ENCODE data around the gene MAD1L1. TPM values are rescaled to one million over a fixed set of nuclear protein-coding genes. Genes with fewer than 3 reads are reported as not detected.

Gene MAD1L1
- total RNA-seq, 1 experiment from 2014 or later: 50.8 TPM

DNA sequence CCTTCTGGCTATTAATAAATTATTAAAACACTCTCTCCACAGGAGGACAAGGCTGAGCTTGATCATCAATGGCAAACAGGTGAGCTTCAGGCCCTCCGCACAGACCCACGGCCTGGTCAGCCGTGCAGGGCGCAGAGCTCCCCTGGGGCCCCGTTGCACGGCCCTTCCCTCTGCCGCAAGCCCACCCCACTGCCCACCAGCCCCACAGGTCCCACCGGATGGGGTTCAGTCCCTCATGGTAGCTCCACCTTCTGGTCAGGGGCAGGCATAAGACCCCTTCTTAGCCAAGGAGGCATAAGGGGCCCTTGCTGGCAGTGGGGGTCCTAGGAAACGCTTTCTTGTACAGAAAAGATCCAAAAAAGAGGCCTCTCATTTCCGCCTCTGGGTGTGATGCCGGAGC is 84.6 kb downstream of the MAD1L1 start:
- Histone ChIP-seq H3K27ac (no peak overlapping the region), H3K4me1 (replicated peaks; ENCODE audit: insufficient read depth) (no peaks in the 10 kb centered on the region), H3K36me3 (ENCODE audit: low read depth) (no peaks in the 10 kb centered on the region), H3K9me2 (ENCODE audit: insufficient read depth) (no peaks in the 10 kb centered on the region), H3K4me2 (no peak overlapping the region), H3F3A (ENCODE audit: insufficient read depth, low read depth) (no peaks in the 10 kb centered on the region), H3K79me2 (ENCODE audit: low read depth) (no peaks in the 10 kb centered on the region), H2AFZ (no peak overlapping the region), H4K20me1 (ENCODE audit: insufficient read depth) (peaks cover 18% of the 10 kb centered on the region; the same call in 1 of the 2 replicates), H3K9me3 (ENCODE audit: insufficient read depth, low read depth) (no peaks in the 10 kb centered on the region), H3K4me3 (no peak overlapping the region), H3K27me3 (ENCODE audit: insufficient read depth, low read depth) (no peaks in the 10 kb centered on the region)
- no peak for DNase-seq
- TF ChIP-seq, protein P1, sequence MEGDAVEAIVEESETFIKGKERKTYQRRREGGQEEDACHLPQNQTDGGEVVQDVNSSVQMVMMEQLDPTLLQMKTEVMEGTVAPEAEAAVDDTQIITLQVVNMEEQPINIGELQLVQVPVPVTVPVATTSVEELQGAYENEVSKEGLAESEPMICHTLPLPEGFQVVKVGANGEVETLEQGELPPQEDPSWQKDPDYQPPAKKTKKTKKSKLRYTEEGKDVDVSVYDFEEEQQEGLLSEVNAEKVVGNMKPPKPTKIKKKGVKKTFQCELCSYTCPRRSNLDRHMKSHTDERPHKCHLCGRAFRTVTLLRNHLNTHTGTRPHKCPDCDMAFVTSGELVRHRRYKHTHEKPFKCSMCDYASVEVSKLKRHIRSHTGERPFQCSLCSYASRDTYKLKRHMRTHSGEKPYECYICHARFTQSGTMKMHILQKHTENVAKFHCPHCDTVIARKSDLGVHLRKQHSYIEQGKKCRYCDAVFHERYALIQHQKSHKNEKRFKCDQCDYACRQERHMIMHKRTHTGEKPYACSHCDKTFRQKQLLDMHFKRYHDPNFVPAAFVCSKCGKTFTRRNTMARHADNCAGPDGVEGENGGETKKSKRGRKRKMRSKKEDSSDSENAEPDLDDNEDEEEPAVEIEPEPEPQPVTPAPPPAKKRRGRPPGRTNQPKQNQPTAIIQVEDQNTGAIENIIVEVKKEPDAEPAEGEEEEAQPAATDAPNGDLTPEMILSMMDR (conservative IDR thresholded peaks at IDR 0.05): no peak; the same call in 1 of the 2 replicates
- TF ChIP-seq EZH2 (IDR thresholded peaks at IDR 0.05; ENCODE audit: low read depth): no peak
- ChIA-PET CTCF (no interaction called here), POLR2A (ENCODE audit: unreplicated experiment) (no interaction called here)
- no TSS peak for BruUV-seq (replicated peaks)
- intact Hi-C loops (cut with micrococcal nuclease; ENCODE audit: unreplicated experiment): no loop called here

DNA sequence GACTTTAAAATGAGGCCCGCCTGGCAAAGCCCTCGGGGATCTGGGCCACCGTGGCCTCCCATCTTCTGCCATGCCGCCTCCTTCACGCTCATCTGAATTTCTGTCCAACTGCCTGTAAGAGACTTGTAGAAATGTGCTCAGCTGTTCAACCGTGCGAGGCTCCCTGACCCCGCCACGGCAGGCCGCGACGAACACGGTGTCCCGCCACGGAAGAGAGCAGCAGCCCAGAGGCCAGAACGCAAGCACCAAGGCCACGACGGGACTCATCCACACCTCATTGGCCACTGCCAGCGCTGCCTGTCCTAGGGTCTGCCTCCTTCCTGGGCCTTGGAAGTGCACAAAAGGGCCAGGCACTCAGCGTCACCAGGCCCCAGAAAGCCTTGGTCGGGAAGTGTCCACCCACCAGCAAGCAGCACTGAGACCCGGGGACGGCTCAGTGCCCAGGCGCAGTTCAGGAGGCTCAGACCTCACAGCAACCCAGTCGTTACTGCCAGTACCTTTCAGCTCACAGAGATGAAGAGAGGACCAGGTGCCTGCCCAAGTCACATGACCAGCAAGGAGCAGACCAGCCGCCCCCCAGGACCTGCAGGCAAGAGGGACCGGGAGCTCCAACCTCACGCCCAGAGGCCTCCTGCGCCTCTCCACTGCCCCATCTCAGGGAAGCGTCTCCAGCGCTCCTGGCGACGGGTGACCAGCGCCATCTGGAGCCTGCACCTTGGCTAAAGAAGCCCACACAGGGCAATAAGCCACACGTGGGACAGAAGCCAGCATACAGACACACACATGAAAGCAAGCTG is 85.9 kb downstream of the MAD1L1 start:
- Histone ChIP-seq H3K79me2 (ENCODE audit: low read depth) (no peaks in the 10 kb centered on the region), H3K4me1 (replicated peaks; ENCODE audit: insufficient read depth) (no peaks in the 10 kb centered on the region), H3K9me2 (ENCODE audit: insufficient read depth) (no peaks in the 10 kb centered on the region), H2AFZ (no peak overlapping the region), H3K4me3 (no peak overlapping the region), H4K20me1 (ENCODE audit: insufficient read depth) (peaks cover 6% of the 10 kb centered on the region; the same call in 1 of the 2 replicates), H3K27ac (no peak overlapping the region), H3K4me2 (no peak overlapping the region), H3K36me3 (ENCODE audit: low read depth) (no peaks in the 10 kb centered on the region), H3F3A (ENCODE audit: insufficient read depth, low read depth) (no peaks in the 10 kb centered on the region), H3K27me3 (ENCODE audit: insufficient read depth, low read depth) (no peaks in the 10 kb centered on the region), H3K9me3 (ENCODE audit: insufficient read depth, low read depth) (no peaks in the 10 kb centered on the region)
- no peak for DNase-seq
- TF ChIP-seq, protein P1 (conservative IDR thresholded peaks at IDR 0.05): no peak
- no peak for TF ChIP-seq EZH2 (IDR thresholded peaks at IDR 0.05; ENCODE audit: low read depth)
- BruUV-seq (replicated peaks): no TSS peak
- CTCF ChIA-PET: no interaction called here
- POLR2A ChIA-PET (ENCODE audit: unreplicated experiment): no interaction called here
- intact Hi-C loops (cut with micrococcal nuclease; ENCODE audit: unreplicated experiment): no loop called here

DNA sequence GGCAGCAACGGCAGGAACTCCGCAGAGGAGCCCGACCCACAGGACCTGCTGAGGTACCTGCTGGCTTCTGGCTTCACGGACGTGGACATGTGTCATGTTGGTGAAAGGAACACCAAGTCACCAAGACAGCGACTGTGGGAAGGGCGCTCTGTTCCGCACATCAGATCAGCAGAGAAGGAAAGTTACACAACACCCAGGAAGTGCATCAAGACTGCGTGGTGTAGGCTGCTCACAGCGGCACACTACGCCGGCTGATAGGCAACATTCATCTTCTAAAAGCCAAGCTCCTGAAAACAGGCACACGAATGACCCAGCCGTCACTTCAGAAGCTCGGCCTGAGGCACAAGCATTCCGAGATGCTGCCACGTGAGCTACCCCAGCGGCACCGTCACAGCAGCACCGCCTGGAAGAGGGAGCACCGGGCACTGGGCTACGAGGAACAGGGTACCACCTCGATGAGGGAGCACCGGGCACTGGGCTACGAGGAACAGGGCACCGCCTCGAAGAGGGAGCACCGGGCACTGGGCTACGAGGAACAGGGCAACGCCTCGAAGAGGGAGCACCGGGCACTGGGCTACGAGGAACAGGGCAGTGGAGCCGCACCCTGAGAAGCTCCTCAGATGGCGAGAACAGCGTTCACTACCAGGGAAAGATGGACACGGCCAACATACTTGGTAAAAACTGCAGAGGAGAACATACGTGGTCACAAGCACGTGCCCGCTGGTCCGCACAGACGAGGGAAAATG is 86.7 kb downstream of the MAD1L1 start:
- Histone ChIP-seq H3K4me2 (no peak overlapping the region), H3K4me3 (no peak overlapping the region), H3K4me1 (replicated peaks; ENCODE audit: insufficient read depth) (no peaks in the 10 kb centered on the region), H3K27ac (no peak overlapping the region), H3K36me3 (ENCODE audit: low read depth) (no peaks in the 10 kb centered on the region), H3F3A (ENCODE audit: insufficient read depth, low read depth) (no peaks in the 10 kb centered on the region), H3K9me2 (ENCODE audit: insufficient read depth) (no peaks in the 10 kb centered on the region), H4K20me1 (ENCODE audit: insufficient read depth) (peaks cover 3% of the 10 kb centered on the region; the same call in 1 of the 2 replicates), H2AFZ (no peak overlapping the region), H3K9me3 (ENCODE audit: insufficient read depth, low read depth) (no peaks in the 10 kb centered on the region), H3K27me3 (ENCODE audit: insufficient read depth, low read depth) (no peaks in the 10 kb centered on the region), H3K79me2 (ENCODE audit: low read depth) (no peaks in the 10 kb centered on the region)
- CTCF ChIA-PET: no interaction called here
- BruUV-seq (replicated peaks): no TSS peak
- DNase-seq: no peak
- intact Hi-C loops (cut with micrococcal nuclease; ENCODE audit: unreplicated experiment): no loop called here
- POLR2A ChIA-PET (ENCODE audit: unreplicated experiment): no interaction called here
- TF ChIP-seq, protein P1 (conservative IDR thresholded peaks at IDR 0.05): no peak
- TF ChIP-seq EZH2 (IDR thresholded peaks at IDR 0.05; ENCODE audit: low read depth): no peak

All from PC-9 (cell line).